HEK293 (cell line): ENCODE measurements around the gene ITPR2.
A peak's percentile ranks its signal among the peaks of the same experiment; 100 is the strongest.
"Not testable (repeated sequence)": the region's sequence is repeated elsewhere in the genome, so short reads cannot be mapped to it uniquely, and the experiment has no call there.

ENCODE experiments used
- CTCF ChIA-PET: fragments of 350-600 bp; formaldehyde crosslinking; extraction: SDS; loops from one replicate; lab custom pipeline; 2021; ENCODE audit warnings: antibody characterized with exemption; lab: Yijun Ruan, JAX
- POLR2A ChIA-PET: fragments of 300-600 bp; formaldehyde crosslinking; extraction: SDS; loops from one replicate; lab custom pipeline; 2020; ENCODE audit warnings: antibody characterized with exemption, inconsistent platforms; lab: Yijun Ruan, JAX
- H3K27ac ChIP-seq: fragments of 200-500 bp; sonication (Bioruptor generic); 2 replicates; pipeline ENCODE4 v1.5.1; 2014; ENCODE audit warnings: low read depth, low read length, control low read depth, inconsistent platforms; ENCODE audit errors: extremely low read depth
- H3K36me3 ChIP-seq, 2 experiments: fragments of 200-500 bp in 1 of 2; sonication (Bioruptor generic) in 1 of 2; 1 replicate in 1 of 2; 2 replicates in 1 of 2; pipeline ENCODE4 v1.5.1; 2014 to 2017; ENCODE audit warnings: inconsistent platforms in 2 of 2, low read length in 2 of 2; ENCODE audit not compliant: control insufficient read depth in 2 of 2, insufficient read depth in 1 of 2
- H3K4me1 ChIP-seq: fragments of 200-500 bp; sonication (Bioruptor generic); 2 replicates; pipeline ENCODE4 v1.5.1; 2014; ENCODE audit warnings: mild to moderate bottlenecking, low read length, inconsistent platforms; ENCODE audit not compliant: control insufficient read depth, insufficient read depth
- H3K4me3 ChIP-seq: 2 replicates; pipeline ENCODE4 v1.5.1; 2011; ENCODE audit warnings: low read depth, mild to moderate bottlenecking, control low read depth, low read length, moderate library complexity
- H3K9me3 ChIP-seq: fragments of 200-500 bp; sonication (Bioruptor generic); 2 replicates; pipeline ENCODE4 v1.5.1; 2014; ENCODE audit warnings: low read depth, low read length, inconsistent platforms; ENCODE audit not compliant: control insufficient read depth, insufficient read depth
- FEZF1 ChIP-seq: fragments of 450-650 bp; formaldehyde crosslinking; IDR thresholded peaks from 2 replicates; pipeline ENCODE4 v1.5.1; 2016; ENCODE audit warnings: missing biosample characterization, missing genetic modification characterization
- GFI1B ChIP-seq: fragments of 450-650 bp; formaldehyde crosslinking; IDR thresholded peaks from 2 replicates; pipeline ENCODE4 v1.5.1; 2016; ENCODE audit warnings: missing biosample characterization, missing genetic modification characterization
- HOXD13 ChIP-seq: sonication (generic); formaldehyde crosslinking; IDR thresholded peaks from 2 replicates; pipeline ENCODE4 v1.8.0; 2022; ENCODE audit warnings: missing genetic modification reagents, borderline replicate concordance
- OSR2 ChIP-seq: fragments of 450-650 bp; formaldehyde crosslinking; IDR thresholded peaks from 2 replicates; pipeline ENCODE4 v1.5.1; 2016; ENCODE audit warnings: missing biosample characterization, missing genetic modification characterization
- PRDM1 ChIP-seq: fragments of 450-650 bp; formaldehyde crosslinking; IDR thresholded peaks from 2 replicates; pipeline ENCODE4; 2016; ENCODE audit warnings: missing biosample characterization, missing genetic modification characterization
- ZBTB17 ChIP-seq: fragments of 450-650 bp; formaldehyde crosslinking; IDR thresholded peaks from 2 replicates; pipeline ENCODE4 v1.5.1; 2016; ENCODE audit warnings: missing biosample characterization, missing genetic modification characterization
- ZBTB8A ChIP-seq: fragments of 450-650 bp; formaldehyde crosslinking; IDR thresholded peaks from 2 replicates; pipeline ENCODE4 v1.5.1; 2016; ENCODE audit warnings: missing biosample characterization, missing genetic modification characterization
- ZFP69B ChIP-seq: fragments of 450-650 bp; formaldehyde crosslinking; IDR thresholded peaks from 2 replicates; pipeline ENCODE4 v1.5.1; 2016; ENCODE audit warnings: missing biosample characterization, missing genetic modification characterization
- ZNF140 ChIP-seq: fragments of 450-650 bp; formaldehyde crosslinking; IDR thresholded peaks from 2 replicates; pipeline ENCODE4 v1.5.1; 2016; ENCODE audit warnings: missing biosample characterization, missing genetic modification characterization
- ZNF184 ChIP-seq: fragments of 450-650 bp; IDR thresholded peaks from 2 replicates; pipeline ENCODE4 v1.5.1; 2018; ENCODE audit warnings: missing biosample characterization, mild to moderate bottlenecking, missing genetic modification characterization
- ZNF211 ChIP-seq: fragments of 450-650 bp; formaldehyde crosslinking; IDR thresholded peaks from 2 replicates; pipeline ENCODE4 v1.5.1; 2016; ENCODE audit warnings: low read depth, missing biosample characterization, missing genetic modification characterization
- ZNF335 ChIP-seq: fragments of 450-650 bp; formaldehyde crosslinking; conservative IDR thresholded peaks from 2 replicates; pipeline ENCODE4 v1.5.1; 2016; ENCODE audit warnings: missing biosample characterization, missing genetic modification characterization
- ZNF404 ChIP-seq: fragments of 450-650 bp; formaldehyde crosslinking; IDR thresholded peaks from 2 replicates; pipeline ENCODE4 v1.5.1; 2017; ENCODE audit warnings: missing biosample characterization, missing genetic modification characterization
- ZNF426 ChIP-seq: fragments of 450-650 bp; formaldehyde crosslinking; IDR thresholded peaks from 2 replicates; pipeline ENCODE4 v1.5.1; 2017; ENCODE audit warnings: missing biosample characterization, missing genetic modification characterization, mild to moderate bottlenecking, inconsistent platforms, moderate library complexity
- ZNF501 ChIP-seq: fragments of 450-650 bp; formaldehyde crosslinking; IDR thresholded peaks from 2 replicates; pipeline ENCODE4 v1.5.1; 2016; ENCODE audit warnings: missing biosample characterization, missing genetic modification characterization
- ZNF561 ChIP-seq: fragments of 450-650 bp; IDR thresholded peaks from 2 replicates; pipeline ENCODE4 v1.5.1; 2018; ENCODE audit warnings: missing biosample characterization, missing genetic modification characterization, borderline replicate concordance
- ZNF658 ChIP-seq: fragments of 450-650 bp; formaldehyde crosslinking; IDR thresholded peaks from 2 replicates; pipeline ENCODE4; 2016; ENCODE audit warnings: missing biosample characterization, missing genetic modification characterization
- ZNF664 ChIP-seq: fragments of 450-650 bp; formaldehyde crosslinking; IDR thresholded peaks from 2 replicates; pipeline ENCODE4 v1.5.1; 2016; ENCODE audit warnings: missing biosample characterization, missing genetic modification characterization
- ZNF747 ChIP-seq: fragments of 450-650 bp; formaldehyde crosslinking; IDR thresholded peaks from 2 replicates; pipeline ENCODE4 v1.5.1; 2016; ENCODE audit warnings: missing biosample characterization, missing genetic modification characterization
- ZNF76 ChIP-seq: fragments of 450-650 bp; formaldehyde crosslinking; IDR thresholded peaks from 2 replicates; pipeline ENCODE4; 2016; ENCODE audit warnings: low read depth, missing biosample characterization, missing genetic modification characterization, borderline replicate concordance
- TF ChIP-seq, protein P1 (sequence below): fragments of 450-650 bp; formaldehyde crosslinking; IDR thresholded peaks from 2 replicates; pipeline ENCODE4 v1.5.1; 2016; ENCODE audit warnings: missing biosample characterization, missing genetic modification characterization
- TF ChIP-seq, protein P2 (sequence below): fragments of 450-650 bp; formaldehyde crosslinking; IDR thresholded peaks from 2 replicates; pipeline ENCODE4 v1.5.1; 2017; ENCODE audit warnings: missing biosample characterization, missing genetic modification characterization
- TF ChIP-seq, protein P3 (sequence below): fragments of 450-650 bp; IDR thresholded peaks from 2 replicates; pipeline ENCODE4 v1.5.1; 2018; ENCODE audit warnings: missing biosample characterization, missing genetic modification characterization

The ITPR2 gene

DNA sequence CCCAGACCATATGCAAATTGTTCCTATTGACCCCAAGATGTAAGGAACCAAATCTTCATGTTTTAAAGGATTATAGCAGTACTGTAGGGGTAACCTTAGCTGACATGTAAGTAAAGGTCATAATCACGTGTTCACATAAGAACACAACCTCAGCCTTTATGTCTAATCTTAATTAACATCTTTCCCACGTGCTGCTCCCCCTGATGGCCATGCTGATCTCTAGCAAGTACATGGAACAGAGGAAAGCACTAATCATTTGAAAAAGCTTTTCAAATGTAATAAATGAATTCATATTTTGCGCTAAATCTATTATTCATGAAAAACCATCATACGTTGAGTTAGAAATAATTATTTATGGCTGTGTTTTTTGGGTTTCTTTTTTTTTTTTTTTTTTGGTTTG lies 30.5 kb upstream of the ITPR2 start:
- no peaks in the 10 kb centered on the region for H3K9me3 ChIP-seq
- CTCF ChIA-PET, result interaction anchor here (0.7 to 1.2 kb wide), 5 partner anchors 13 to 198 kb away, joined by 3 to 4 read pairs (median 4); no protein-coding TSS in a partner anchor
- H3K27ac ChIP-seq, result no peak overlapping the region
- TF ChIP-seq ZFP69B, result no peak
- TF ChIP-seq OSR2, result no peak
- no peak for TF ChIP-seq GFI1B (tag by site-specific recombination)
- no peak for TF ChIP-seq ZNF76
- no peak for TF ChIP-seq ZNF211 (tag by site-specific recombination)
- TF ChIP-seq ZNF658 (tag by site-specific recombination), result no peak
- TF ChIP-seq, all 188 proteins: peak for 0
- POLR2A ChIA-PET, result no interaction called here
- H3K36me3 ChIP-seq, result no peaks in the 10 kb centered on the region
- no peak overlapping the region for H3K4me3 ChIP-seq
- no peaks in the 10 kb centered on the region; the same call in 1 of the 2 replicates for H3K4me1 ChIP-seq

DNA sequence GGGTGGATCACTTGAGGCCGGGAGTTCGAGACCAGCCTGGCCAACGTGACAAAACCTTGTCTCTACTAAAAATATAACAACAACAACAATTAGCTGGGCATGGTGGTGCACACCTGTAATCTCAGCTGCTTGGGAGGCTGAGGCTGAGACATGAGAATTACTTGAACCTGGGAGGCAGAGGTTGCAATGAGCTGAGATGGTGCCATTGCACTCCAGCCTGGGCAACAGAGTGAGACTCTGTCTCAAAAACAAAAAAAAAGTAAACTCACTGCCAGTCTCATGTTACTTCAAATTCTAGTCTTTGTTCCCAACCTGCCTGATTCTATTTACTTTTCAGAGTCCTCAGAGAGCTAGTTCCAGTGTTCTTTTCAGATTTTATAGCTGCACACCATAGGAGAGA lies 29.8 kb upstream of the ITPR2 start:
- H3K9me3 ChIP-seq, H3K4me1 ChIP-seq, POLR2A ChIA-PET, H3K4me3 ChIP-seq, H3K36me3 ChIP-seq, H3K27ac ChIP-seq: not testable (repeated sequence)
- CTCF ChIA-PET, result interaction anchor here (0.7 to 1.2 kb wide), 6 partner anchors 15 to 198 kb away, joined by 3 to 4 read pairs (median 4); no protein-coding TSS in a partner anchor

DNA sequence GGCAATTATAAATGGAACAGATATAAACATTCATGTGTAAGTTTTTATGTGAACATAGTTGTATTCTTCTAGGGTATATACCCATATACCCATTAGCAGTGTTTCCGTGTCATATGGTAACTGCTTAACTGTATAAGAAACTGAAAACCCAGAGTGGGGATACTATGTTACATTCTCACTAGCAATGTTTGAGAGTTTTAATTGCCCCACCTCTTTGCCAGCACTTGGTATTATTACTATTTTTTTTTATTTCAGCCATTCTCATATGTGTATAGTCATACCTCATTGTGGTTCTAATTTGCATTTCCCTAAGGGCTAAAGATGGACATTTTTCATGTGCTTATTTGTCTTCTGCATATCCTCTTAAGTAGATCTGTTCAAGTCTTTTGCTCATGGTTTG lies 28.7 kb upstream of the ITPR2 start:
- ChIA-PET CTCF (no interaction called here), POLR2A (no interaction called here)
- H3K36me3 ChIP-seq, result no peaks in the 10 kb centered on the region
- H3K27ac ChIP-seq, result no peak overlapping the region
- TF ChIP-seq, protein P1, sequence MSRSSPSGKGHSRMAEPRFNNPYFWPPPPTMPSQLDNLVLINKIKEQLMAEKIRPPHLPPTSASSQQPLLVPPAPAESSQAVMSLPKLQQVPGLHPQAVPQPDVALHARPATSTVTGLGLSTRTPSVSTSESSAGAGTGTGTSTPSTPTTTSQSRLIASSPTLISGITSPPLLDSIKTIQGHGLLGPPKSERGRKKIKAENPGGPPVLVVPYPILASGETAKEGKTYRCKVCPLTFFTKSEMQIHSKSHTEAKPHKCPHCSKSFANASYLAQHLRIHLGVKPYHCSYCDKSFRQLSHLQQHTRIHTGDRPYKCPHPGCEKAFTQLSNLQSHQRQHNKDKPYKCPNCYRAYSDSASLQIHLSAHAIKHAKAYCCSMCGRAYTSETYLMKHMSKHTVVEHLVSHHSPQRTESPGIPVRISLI (tag by site-specific recombination), result no peak
- TF ChIP-seq ZNF426 (tag by site-specific recombination) (no peak), ZNF664 (tag by site-specific recombination) (no peak), ZNF184 (peak; percentile 96)
- no peak overlapping the region for H3K4me3 ChIP-seq
- peaks cover 11% of the 10 kb centered on the region for H3K4me1 ChIP-seq
- no peaks in the 10 kb centered on the region for H3K9me3 ChIP-seq

DNA sequence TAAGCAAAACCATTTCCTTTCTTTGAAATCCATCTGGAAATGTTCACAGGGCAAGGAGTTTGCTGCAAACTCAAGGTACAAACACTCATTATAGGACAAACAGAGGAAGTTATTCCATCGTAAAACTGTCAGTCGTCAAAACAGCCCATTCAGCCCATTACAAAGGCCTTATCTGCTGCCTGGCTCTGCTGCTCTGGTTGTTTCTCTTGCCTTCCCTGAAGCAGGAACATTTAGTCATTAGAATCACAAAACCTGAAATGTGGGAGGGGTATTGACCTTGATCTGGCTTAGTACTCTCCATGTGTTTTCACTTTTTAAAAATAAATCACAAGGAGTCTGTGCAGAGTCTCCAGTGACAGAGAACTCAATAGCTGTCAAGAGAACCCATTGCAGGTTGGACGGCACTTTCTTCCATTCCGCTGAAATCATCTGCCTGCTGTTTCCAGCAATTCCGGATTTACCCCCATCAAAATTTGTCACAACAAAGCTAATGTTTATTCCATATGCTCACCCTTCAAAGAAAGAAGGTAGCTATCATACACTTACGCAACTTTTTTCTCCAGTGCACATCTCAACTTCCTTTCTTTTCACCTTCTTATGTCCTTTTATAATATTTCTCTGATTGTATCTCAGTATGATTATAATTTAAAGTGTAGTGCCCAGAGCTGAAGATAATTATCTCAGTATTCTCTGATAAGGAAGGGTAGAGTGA lies 24.6 kb upstream of the ITPR2 start:
- Histone ChIP-seq H3K4me1 (peaks cover 11% of the 10 kb centered on the region), H3K27ac (no peak overlapping the region; the same call in 1 of the 2 replicates)
- POLR2A ChIA-PET, result no interaction called here
- TF ChIP-seq ZNF335 (peak; percentile 36; the same call in 1 of the 2 replicates), ZNF404 (tag by site-specific recombination) (no peak), ZBTB17 (tag by site-specific recombination) (0 out of 2 replicates have a peak, but pooled peaks have one; percentile 20), ZNF184 (0 out of 2 replicates have a peak, but pooled peaks have one; percentile 6), ZNF747 (tag by site-specific recombination) (no peak), PRDM1 (tag by site-specific recombination) (0 out of 2 replicates have a peak, but pooled peaks have one; percentile 9), HOXD13 (CRISPR knock-in tag) (peak; percentile 41; the same call in 1 of the 2 replicates), FEZF1 (peak; percentile 44; the same call in 1 of the 2 replicates), ZNF561 (no peak), ZBTB8A (tag by site-specific recombination) (peak; percentile 42; the same call in 1 of the 2 replicates), ZNF501 (tag by site-specific recombination) (no peak), ZNF140 (tag by site-specific recombination) (no peak)
- TF ChIP-seq, protein P2, sequence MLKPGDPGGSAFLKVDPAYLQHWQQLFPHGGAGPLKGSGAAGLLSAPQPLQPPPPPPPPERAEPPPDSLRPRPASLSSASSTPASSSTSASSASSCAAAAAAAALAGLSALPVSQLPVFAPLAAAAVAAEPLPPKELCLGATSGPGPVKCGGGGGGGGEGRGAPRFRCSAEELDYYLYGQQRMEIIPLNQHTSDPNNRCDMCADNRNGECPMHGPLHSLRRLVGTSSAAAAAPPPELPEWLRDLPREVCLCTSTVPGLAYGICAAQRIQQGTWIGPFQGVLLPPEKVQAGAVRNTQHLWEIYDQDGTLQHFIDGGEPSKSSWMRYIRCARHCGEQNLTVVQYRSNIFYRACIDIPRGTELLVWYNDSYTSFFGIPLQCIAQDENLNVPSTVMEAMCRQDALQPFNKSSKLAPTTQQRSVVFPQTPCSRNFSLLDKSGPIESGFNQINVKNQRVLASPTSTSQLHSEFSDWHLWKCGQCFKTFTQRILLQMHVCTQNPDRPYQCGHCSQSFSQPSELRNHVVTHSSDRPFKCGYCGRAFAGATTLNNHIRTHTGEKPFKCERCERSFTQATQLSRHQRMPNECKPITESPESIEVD, result peak; percentile 48
- TF ChIP-seq, protein P3, sequence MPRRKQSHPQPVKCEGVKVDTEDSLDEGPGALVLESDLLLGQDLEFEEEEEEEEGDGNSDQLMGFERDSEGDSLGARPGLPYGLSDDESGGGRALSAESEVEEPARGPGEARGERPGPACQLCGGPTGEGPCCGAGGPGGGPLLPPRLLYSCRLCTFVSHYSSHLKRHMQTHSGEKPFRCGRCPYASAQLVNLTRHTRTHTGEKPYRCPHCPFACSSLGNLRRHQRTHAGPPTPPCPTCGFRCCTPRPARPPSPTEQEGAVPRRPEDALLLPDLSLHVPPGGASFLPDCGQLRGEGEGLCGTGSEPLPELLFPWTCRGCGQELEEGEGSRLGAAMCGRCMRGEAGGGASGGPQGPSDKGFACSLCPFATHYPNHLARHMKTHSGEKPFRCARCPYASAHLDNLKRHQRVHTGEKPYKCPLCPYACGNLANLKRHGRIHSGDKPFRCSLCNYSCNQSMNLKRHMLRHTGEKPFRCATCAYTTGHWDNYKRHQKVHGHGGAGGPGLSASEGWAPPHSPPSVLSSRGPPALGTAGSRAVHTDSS (tag by site-specific recombination), result no peak

More for the DNA sequence above, 24.6 kb upstream of the ITPR2 start:
- Histone ChIP-seq H3K9me3 (no peaks in the 10 kb centered on the region; the same call in 1 of the 2 replicates), H3K4me3 (no peak overlapping the region), H3K36me3 (no peaks in the 10 kb centered on the region)
- CTCF ChIA-PET, result interaction anchor here (0.6 to 1.8 kb wide), 3 partner anchors 12 to 689 kb away, joined by 3 to 11 read pairs (median 7); no protein-coding TSS in a partner anchor
